ENCODE results near the gene DGKB.

DNA sequence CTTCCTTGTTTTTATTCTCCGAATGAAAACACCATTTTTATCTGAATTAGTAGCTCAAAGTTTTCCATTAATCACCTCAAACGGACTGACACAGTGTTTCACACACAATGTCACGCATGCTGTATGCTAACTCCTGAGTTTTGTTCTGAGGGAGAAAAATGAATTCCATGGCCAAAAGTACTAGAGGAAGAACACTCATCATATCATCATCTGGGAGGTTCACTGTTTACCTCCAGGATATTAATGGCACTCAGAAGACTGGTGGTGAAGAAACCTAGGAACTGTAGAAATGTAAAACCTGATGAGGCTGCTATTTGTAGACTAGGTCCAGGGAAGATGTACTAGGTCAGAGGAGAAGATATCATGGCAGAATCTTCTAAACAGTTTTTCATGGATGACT lies 517.5 kb downstream of the DGKB start:
- TF ChIP-seq, protein P1, sequence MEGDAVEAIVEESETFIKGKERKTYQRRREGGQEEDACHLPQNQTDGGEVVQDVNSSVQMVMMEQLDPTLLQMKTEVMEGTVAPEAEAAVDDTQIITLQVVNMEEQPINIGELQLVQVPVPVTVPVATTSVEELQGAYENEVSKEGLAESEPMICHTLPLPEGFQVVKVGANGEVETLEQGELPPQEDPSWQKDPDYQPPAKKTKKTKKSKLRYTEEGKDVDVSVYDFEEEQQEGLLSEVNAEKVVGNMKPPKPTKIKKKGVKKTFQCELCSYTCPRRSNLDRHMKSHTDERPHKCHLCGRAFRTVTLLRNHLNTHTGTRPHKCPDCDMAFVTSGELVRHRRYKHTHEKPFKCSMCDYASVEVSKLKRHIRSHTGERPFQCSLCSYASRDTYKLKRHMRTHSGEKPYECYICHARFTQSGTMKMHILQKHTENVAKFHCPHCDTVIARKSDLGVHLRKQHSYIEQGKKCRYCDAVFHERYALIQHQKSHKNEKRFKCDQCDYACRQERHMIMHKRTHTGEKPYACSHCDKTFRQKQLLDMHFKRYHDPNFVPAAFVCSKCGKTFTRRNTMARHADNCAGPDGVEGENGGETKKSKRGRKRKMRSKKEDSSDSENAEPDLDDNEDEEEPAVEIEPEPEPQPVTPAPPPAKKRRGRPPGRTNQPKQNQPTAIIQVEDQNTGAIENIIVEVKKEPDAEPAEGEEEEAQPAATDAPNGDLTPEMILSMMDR (IDR thresholded peaks at IDR 0.05), result no peak
- TF ChIP-seq EP300 (IDR thresholded peaks at IDR 0.05), result no peak

Data from stomach (tissue), 4 donors.